GM19193 (cell line): ENCODE measurements around the gene TEDC2.

Experiments
- POLR2A ChIP-seq: IDR thresholded peaks from 4 replicates; pipeline ENCODE4 v1.6.1; 2011; ENCODE audit not compliant: insufficient read depth, insufficient read length; ENCODE audit errors: extremely low read depth

Gene TEDC2

DNA sequence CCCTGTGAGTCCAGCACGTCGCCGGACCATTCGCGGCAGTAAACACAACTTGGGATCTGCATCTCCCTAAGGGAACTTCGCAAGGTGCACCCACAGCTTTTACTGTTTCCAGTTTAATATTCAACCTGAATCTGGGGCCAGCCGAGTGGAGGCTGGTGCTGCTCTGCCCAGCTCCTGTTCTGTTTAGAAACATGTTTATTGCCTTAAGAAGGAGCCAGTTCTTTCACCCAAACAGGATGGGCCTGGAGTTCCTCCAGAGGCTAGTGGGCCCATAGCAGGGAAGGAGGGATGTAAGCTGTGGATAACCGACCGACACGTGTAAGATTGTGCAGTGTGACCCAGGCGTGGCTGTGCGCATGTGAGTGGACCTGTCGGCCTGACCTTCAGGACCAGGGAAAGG is 32.4 kb downstream of the TEDC2 start:
- TF ChIP-seq POLR2A: no peak

DNA sequence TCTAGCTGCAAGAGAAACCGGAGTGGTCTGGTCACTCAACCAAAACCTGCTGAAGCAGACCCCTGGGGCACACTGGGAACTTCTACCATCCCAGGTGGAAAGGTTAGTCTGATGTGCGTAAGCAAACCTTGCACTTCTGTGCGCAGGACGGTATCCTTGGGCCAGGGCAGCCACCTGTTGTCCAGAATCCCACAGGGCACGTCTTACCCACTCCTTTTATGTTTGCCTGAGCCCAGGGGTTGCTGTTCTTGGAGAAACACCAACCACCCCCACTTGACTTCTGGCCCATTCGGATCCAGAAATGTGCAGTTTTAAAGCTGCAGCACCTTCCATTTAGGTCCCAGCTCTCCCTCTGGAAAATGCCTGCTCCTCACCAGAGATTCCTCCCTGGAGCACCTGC is 33.7 kb downstream of the TEDC2 start:
- TF ChIP-seq POLR2A: no peak

DNA sequence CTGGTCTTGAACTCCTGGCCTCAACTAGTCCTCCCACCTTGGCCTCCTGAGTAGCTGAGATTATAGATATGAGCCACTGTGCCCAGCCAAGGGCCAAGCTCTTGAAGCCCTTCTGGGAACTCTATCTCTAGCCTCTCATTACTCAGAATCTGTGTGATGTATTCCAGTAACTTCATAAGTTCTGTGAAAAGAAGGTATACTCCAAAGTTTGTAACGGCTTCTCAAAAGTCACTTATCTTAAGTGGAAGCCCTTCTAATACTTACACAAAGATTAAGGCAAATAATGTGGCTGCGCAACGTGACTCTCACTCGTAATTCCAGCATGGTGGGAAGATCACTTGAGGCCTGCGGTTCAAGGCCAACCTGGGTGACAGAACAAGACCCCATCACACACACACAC is 34.7 kb downstream of the TEDC2 start:
- no peak for TF ChIP-seq POLR2A

DNA sequence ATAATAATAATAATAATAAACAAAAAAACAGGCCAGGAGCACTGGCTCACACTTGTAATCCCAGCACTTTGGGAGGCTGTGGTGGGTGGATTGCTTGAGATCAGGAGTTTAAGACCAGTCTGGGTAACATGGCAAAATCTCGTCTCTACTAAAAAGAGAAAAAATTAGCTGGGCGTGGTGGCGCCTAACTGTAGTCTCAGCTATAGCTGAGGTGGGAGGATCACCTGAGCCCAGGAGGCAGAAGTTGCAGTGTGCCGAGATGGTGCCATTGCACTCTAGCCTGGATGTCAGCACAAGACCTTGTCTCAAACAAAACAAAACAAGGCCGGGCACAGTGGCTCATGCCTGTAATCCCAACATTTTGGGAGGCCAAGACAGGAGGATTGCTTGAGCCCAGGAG is 35.1 kb downstream of the TEDC2 start:
- TF ChIP-seq POLR2A: no peak

DNA sequence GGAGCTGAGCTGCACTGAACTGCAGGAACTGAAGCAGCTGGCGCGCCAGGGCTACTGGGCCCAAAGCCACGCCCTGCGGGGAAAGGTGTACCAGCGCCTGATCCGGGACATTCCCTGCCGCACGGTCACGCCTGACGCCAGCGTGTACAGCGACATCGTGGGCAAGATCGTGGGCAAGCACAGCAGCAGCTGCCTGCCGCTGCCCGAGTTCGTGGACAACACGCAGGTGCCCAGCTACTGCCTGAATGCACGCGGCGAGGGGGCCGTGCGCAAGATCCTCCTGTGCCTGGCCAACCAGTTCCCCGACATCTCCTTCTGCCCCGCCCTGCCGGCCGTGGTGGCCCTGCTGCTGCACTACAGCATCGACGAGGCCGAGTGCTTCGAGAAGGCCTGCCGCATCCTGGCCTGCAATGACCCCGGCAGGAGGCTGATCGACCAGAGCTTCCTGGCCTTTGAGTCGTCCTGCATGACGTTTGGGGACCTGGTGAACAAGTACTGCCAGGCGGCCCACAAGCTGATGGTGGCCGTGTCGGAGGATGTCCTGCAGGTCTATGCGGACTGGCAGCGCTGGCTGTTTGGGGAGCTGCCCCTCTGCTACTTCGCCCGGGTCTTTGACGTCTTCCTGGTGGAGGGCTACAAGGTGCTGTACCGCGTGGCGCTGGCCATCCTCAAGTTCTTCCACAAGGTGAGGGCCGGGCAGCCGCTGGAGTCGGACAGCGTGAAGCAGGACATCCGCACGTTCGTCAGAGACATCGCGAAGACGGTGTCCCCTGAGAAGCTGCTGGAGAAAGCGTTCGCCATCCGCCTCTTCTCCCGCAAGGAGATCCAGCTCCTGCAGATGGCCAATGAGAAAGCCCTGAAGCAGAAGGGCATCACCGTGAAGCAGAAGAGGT is 36.6 kb downstream of the TEDC2 start:
- TF ChIP-seq POLR2A: no peak

DNA sequence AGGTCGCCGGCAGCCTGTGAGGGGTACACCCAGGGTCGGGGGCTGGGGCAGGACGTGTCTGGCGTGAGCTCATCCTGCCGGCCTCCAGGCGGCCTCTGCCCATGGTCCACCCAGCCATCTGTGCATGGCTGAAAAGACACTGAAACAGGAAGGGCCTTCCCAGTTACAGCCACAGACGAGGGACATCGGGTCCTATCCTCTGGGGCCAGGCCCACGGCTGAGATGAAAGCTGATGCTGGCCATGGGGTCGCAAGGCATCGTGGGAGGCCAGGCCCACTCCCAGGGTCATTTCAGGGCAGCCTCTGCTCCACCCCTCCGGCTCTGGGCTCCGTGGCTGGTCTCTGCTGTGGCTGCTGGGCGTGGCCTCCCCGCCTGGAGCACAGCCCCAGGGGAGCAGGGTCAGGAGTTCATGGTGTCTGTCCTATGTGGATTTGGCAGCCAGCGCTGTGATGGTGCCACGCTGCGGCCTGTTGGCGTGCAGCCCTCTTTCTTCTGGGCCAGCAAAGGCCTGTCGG is 37.3 kb downstream of the TEDC2 start:
- TF ChIP-seq POLR2A: no peak

DNA sequence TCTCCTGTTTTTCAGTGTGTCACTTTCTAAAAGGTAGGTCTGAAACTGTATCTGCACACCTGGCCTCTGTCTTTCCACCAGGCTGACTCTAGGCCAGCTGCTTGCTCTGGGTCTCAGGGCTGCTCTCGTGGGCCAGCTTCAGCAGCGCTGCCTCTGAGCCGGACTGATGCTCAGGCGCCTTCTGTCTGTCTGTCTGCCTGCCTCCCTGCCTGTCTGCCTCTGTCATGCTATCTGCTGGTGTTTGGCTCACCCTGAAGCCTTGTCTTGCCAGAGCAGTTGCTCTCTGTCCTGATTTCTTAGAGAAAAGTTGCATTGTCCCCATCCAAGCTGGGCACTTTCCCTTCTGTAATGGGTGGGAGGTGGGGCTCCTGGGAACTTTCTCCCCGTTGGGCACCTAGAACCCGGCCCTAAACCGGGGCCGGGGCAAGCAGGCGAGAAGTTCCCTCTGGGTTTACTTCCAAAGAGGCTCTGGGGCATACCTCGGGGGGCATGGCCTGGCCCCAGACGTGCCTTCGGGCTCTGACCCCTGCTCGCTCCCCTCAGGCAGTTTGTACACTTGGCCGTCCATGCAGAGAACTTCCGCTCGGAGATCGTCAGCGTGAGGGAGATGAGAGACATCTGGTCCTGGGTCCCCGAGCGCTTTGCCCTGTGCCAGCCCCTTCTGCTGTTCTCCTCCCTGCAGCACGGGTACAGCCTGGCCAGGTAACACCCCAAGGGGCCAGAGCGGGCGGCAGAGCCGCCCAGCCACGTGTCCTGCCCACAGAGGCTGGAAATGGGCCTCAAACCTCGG is 38.0 kb downstream of the TEDC2 start:
- TF ChIP-seq POLR2A: no peak

DNA sequence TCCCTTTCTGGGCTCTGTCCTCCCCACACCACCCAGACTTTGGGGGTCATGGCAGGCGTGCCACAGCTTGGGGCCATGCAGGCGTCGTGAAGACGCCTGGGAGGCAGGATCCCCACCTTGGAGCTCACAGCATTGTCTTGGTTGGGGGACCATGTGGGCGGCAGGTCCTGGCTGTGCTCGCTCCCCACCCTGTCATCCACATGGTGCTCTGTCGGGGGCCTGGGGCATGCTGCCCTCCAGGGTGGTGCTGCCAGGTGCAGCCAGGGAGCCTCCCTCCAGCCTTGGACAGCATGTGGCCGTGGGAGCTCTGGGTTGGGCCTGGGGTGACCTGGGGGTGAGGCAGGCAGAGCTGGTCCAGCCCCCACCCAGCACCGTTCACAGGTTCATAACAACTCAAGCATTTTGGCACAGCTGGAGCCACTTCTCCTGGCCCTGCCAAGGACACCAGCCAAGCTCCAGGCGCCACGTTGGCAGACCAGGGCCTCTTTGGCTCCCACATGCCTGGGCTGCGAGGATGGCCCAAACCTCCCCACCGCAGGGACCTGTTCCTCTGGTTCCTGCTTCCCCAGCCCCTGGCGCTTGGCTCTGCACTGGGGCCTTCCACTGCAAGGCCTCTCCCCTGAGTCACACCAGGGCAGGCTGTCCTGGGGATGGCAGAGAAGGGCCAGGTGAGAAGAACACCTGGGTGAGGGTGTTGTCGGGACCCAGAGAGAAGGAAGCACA is 38.8 kb downstream of the TEDC2 start:
- no peak for TF ChIP-seq POLR2A

DNA sequence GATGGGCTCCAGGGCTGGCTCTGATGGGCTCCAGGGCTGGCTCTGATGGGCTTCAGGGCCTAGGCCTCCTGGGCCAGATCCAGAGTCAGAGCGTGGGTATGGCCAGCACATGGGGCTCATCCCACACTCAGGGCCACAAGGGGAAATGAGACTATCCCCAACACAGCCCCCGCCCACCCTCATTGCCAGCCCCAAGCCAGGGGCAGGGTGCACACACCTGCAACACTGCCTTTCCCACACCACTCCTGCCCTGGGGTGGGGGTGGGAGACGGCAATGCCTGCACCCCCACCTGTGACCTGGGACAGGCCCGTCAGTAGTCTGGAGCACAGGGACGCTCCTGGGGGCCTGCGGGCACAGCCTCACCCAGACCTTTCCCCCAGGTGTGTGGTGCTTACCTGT is 39.5 kb downstream of the TEDC2 start:
- TF ChIP-seq POLR2A: no peak

DNA sequence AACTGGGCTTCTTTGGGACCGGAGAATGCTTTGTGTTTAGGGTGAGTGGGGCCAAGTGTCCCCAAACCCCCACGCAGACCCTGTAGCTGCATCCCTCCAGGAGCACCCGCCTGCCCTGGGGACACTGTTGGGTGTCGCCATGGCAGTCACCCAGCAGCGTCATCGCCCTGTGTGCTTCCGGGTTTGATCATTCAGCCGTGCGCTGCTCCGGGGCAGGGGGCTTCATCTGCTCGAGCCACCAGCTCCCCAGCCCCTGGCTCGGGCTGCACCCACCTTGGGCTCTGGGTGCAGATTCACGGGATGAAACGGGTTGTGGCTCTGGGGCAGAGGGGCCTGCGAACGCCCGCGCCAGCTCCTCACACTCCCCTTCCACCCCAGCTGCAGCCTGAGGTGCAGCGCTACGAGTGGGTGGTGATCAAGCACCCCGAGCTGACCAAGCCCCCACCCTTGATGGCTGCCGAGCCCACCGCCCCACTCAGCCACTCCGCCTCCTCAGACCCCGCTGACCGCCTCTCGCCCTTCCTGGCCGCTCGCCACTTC is 40.1 kb downstream of the TEDC2 start:
- no peak for TF ChIP-seq POLR2A

DNA sequence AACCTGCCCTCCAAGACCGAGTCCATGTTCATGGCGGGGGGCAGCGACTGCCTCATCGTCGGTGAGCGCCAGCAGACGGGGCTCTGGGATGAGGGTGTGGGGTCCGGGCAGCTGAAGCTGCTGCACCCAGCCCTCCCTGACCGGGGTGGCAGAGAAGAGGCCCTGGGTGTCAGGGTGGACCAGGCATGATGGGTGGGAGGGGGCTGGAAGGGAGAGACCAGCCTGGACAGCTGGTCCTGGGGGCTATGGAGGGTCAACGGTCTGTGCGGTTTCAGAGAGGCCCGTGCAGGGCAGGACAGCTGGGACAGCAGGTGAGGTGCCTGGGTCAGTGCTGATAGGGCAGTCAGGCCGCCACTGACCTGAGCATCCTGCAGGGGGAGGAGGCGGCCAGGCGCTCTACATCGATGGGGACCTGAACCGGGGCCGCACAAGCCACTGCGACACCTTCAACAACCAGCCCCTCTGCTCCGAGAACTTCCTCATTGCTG is 40.6 kb downstream of the TEDC2 start:
- TF ChIP-seq POLR2A: no peak

DNA sequence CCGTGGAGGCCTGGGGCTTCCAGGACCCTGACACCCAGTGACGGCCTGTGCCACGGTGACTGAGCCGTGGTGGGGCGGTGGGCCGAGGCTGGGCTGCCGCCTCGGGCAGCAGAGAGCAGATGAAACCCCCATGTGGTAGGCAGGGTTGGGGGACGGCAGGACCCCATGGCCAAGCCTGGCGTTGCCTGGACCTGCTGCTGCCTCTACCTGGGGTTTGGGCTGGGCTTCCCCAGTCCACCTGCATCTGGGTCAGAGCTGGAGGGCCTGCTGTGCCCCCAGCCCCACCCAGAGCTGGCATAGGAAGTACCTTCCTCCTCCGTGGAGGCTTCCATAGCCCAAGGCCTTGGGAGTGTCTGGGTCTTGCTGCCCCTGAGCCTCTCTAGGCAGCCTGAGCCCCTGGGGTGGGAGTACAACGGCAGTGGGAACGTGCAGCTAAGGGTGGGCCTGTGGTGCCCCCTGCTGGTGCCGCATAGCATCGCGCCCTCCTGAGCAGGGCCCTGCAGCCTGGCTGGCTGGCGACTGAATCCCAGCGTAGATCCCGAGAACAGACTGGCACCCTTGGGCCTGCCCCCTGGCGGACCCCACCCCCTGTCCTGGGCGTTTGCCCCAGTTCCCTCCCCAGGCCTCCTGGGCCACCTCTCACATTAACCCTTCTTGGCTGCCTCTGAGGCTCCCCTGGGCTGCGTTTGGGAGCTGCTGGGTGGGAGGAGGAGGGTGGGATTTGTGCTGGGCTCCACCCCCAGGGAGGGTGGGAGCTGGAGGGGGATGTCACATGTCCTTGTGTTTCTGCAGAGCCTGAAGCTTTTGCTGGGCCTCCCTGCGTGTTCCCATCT is 41.2 kb downstream of the TEDC2 start:
- TF ChIP-seq POLR2A: no peak

DNA sequence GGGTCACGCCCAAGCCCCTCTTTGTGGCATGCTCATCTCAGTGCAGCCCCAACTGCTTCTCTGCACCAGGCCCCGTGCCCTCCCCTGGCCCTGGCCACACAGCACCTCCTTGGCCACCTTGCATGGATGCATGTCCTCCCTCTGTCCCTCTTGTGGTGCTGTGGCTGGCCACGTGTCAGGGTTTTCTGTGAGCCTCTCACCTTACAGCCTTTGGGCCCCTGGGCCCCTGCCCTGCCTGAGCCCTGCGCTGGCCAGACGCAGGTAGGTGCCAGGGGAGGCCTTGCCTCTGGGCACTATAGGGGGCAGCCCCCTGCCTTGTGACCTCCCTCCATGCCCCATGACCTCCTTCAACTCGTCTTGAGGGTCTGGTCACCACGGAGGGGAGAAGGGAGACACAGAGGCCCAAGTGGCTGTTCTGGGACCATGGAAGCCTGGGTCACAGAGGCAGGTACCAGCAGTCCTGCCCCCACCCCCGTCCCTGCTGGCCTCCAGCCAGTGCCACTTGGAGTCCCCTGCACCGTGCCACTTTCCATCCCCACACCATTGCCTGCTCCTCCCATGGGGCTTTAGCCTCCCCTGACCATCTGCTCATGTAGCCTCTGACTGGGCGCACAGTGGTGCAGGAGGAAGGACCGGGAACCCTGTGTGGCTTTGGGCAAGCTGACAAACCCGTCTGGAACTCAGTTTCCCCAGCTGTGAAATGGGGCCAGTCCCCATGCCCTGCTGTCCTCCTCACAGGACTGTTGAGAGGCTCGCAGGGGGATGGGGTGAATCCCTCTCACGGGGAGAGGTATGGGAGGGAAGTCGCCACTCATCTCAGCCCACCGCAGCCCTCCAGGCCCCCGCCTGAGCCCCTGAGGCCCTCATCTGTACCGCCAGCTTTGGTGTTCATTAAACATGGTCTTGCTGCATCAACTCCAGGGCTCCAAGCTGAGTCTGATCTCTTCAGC is 42.3 kb downstream of the TEDC2 start:
- TF ChIP-seq POLR2A: no peak
